Measurements from ENCODE around the gene SEMA3D. TPM values are rescaled to one million over a fixed set of nuclear protein-coding genes. Genes with fewer than 3 reads are reported as not detected.

SEMA3D gene
- total RNA-seq, 1 donor from 2014 or later: 13.6 TPM

- DNase-seq (no peak), ATAC-seq (no peak)
- TF ChIP-seq, protein P1, sequence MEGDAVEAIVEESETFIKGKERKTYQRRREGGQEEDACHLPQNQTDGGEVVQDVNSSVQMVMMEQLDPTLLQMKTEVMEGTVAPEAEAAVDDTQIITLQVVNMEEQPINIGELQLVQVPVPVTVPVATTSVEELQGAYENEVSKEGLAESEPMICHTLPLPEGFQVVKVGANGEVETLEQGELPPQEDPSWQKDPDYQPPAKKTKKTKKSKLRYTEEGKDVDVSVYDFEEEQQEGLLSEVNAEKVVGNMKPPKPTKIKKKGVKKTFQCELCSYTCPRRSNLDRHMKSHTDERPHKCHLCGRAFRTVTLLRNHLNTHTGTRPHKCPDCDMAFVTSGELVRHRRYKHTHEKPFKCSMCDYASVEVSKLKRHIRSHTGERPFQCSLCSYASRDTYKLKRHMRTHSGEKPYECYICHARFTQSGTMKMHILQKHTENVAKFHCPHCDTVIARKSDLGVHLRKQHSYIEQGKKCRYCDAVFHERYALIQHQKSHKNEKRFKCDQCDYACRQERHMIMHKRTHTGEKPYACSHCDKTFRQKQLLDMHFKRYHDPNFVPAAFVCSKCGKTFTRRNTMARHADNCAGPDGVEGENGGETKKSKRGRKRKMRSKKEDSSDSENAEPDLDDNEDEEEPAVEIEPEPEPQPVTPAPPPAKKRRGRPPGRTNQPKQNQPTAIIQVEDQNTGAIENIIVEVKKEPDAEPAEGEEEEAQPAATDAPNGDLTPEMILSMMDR (IDR thresholded peaks at IDR 0.05): no peak
- Histone ChIP-seq H3K27ac (no peak overlapping the region), H3K4me1 (no peaks in the 10 kb centered on the region), H3K4me3 (no peak overlapping the region), H3K36me3 (no peaks in the 10 kb centered on the region), H3K27me3 (no peaks in the 10 kb centered on the region), H3K9me3 (no peaks in the 10 kb centered on the region)
- intact Hi-C loops (cut with DNase I): no loop called here
Measured at GRCh38 chr7:85226361-85227085, 39.7 kb upstream of the SEMA3D start.

DNA sequence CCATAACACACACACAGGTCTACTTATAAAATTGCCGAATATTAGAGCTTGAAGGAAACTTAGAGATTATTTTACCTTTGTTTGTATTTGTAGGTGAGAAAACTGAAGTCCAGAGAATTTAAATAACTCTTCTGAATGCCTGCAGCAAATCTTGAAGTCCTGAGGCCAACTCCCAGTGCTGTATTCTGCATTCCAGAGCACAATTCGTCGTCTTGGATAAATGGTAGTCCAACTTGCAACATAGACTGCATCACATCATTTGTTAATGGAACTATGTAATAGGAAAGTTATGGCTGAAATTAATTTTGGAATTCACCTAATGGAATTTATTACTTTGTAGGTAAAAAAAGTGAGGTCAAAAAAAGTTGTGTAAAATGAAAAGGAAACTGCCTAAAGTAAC, 37.3 kb upstream of the SEMA3D start:
- intact Hi-C loops (cut with DNase I): no loop called here
- DNase-seq (no peak), ATAC-seq (no peak)
- Histone ChIP-seq H3K4me3 (no peak overlapping the region), H3K9me3 (no peaks in the 10 kb centered on the region), H3K27ac (no peak overlapping the region), H3K36me3 (no peaks in the 10 kb centered on the region), H3K4me1 (no peaks in the 10 kb centered on the region), H3K27me3 (no peaks in the 10 kb centered on the region)
- TF ChIP-seq, protein P1 (IDR thresholded peaks at IDR 0.05): no peak

- Histone ChIP-seq H3K4me3 (no peak overlapping the region), H3K27me3 (no peaks in the 10 kb centered on the region), H3K4me1 (no peaks in the 10 kb centered on the region), H3K36me3 (no peaks in the 10 kb centered on the region), H3K9me3 (no peaks in the 10 kb centered on the region), H3K27ac (no peak overlapping the region)
- DNase-seq (no peak), ATAC-seq (no peak)
- intact Hi-C loops (cut with DNase I): no loop called here
- TF ChIP-seq, protein P1 (IDR thresholded peaks at IDR 0.05): no peak
Measured at GRCh38 chr7:85222522-85222921, 35.7 kb upstream of the SEMA3D start.

GRCh38 chr7:85221796-85222195, 34.9 kb upstream of the SEMA3D start:
- ATAC-seq (no peak), DNase-seq (no peak)
- Histone ChIP-seq H3K9me3 (no peaks in the 10 kb centered on the region), H3K27ac (no peak overlapping the region), H3K36me3 (no peaks in the 10 kb centered on the region), H3K4me3 (no peak overlapping the region), H3K4me1 (no peaks in the 10 kb centered on the region), H3K27me3 (no peaks in the 10 kb centered on the region)
- TF ChIP-seq, protein P1 (IDR thresholded peaks at IDR 0.05): no peak
- intact Hi-C loops (cut with DNase I): no loop called here

GRCh38 chr7:85220651-85221050, 33.8 kb upstream of the SEMA3D start:
- TF ChIP-seq, protein P1 (IDR thresholded peaks at IDR 0.05): no peak
- no peak overlapping the region for H3K27ac ChIP-seq
- DNase-seq (no peak), ATAC-seq (no peak)
- H3K4me3 ChIP-seq: no peak overlapping the region
- H3K27me3 ChIP-seq: no peaks in the 10 kb centered on the region
- intact Hi-C loops (cut with DNase I): no loop called here
- H3K4me1 ChIP-seq: no peaks in the 10 kb centered on the region
- H3K36me3 ChIP-seq: no peaks in the 10 kb centered on the region
- H3K9me3 ChIP-seq: no peaks in the 10 kb centered on the region

DNA sequence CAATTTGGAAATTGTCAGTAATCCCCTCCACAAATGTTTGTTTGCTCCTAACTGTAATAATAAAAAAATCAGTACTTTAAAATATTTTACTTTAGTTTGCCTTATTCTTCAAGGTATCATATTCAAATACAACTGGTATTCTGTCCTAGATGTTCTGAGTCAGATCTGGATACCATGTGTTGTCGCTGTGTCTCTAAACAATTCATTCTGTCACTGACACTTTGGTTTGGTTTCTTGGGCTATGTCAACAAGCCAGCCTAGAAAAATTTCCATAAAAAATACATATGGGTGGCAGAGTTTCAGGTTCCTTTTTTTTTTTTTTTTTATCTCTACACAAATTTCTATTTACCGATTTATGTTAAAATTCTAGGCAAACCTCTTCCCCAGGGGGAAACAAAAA, 33.2 kb upstream of the SEMA3D start:
- ATAC-seq (no peak), DNase-seq (no peak)
- Histone ChIP-seq H3K36me3 (no peaks in the 10 kb centered on the region), H3K27me3 (no peaks in the 10 kb centered on the region), H3K4me1 (no peaks in the 10 kb centered on the region), H3K9me3 (no peaks in the 10 kb centered on the region), H3K4me3 (no peak overlapping the region), H3K27ac (no peak overlapping the region)
- TF ChIP-seq, protein P1 (IDR thresholded peaks at IDR 0.05): no peak
- intact Hi-C loops (cut with DNase I): no loop called here
